Astrocyte (in vitro differentiated cells and primary cell): Measurements from ENCODE around the gene ZNF593. TPM values are rescaled to one million over a fixed set of nuclear protein-coding genes. Genes with fewer than 3 reads are reported as not detected.

Source experiments
- DNase-seq: peaks from one replicate; pipeline ENCODE4 v3.0.0-alpha.2; 2010; ENCODE audit warnings: low read depth
- FAIRE-seq: peaks from 2 replicates; lab custom pipeline; 2011; peaks lifted over from hg19 to GRCh38; lab: Jason Lieb, UNC
- H2AFZ ChIP-seq: 2 replicates; pipeline ENCODE4 v1.6.0; 2012; ENCODE audit warnings: low read depth, low read length, inconsistent platforms
- H3K27ac ChIP-seq: 2 replicates; pipeline ENCODE4 v1.5.1; 2011; ENCODE audit warnings: low read depth, low read length, inconsistent platforms
- H3K27me3 ChIP-seq: 2 replicates; pipeline ENCODE4 v1.6.0; 2011; ENCODE audit warnings: low read length, inconsistent platforms; ENCODE audit not compliant: insufficient read depth
- H3K36me3 ChIP-seq: 2 replicates; pipeline ENCODE4 v1.5.1; 2011; ENCODE audit warnings: low read length, inconsistent platforms; ENCODE audit not compliant: insufficient read depth
- H3K4me1 ChIP-seq: 2 replicates; pipeline ENCODE4 v1.5.1; 2011; ENCODE audit warnings: low read length, inconsistent platforms; ENCODE audit not compliant: insufficient read depth
- H3K4me2 ChIP-seq: 2 replicates; pipeline ENCODE4 v1.6.0; 2012; ENCODE audit warnings: low read length, inconsistent platforms
- H3K4me3 ChIP-seq: 2 replicates; pipeline ENCODE4 v1.5.1; 2011; ENCODE audit warnings: low read depth, mild to moderate bottlenecking, low read length, inconsistent platforms; ENCODE audit not compliant: insufficient read depth
- H3K79me2 ChIP-seq: 2 replicates; pipeline ENCODE4 v1.6.0; 2012; ENCODE audit warnings: mild to moderate bottlenecking, low read length, inconsistent platforms; ENCODE audit not compliant: insufficient read depth
- H3K9ac ChIP-seq: 2 replicates; pipeline ENCODE4 v1.6.0; 2012; ENCODE audit warnings: mild to moderate bottlenecking, low read length, inconsistent platforms
- H3K9me3 ChIP-seq: 2 replicates; pipeline ENCODE4 v1.5.1; 2012; ENCODE audit warnings: low read depth, mild to moderate bottlenecking, low read length, inconsistent platforms; ENCODE audit not compliant: insufficient read depth
- H4K20me1 ChIP-seq: 2 replicates; pipeline ENCODE4 v1.6.0; 2012; ENCODE audit warnings: low read length, inconsistent platforms; ENCODE audit not compliant: insufficient read depth
- H3K27ac Mint-ChIP-seq: one replicate; pipeline ENCODE4 v1.8.0; 2021; ENCODE audit warnings: mild to moderate bottlenecking, mixed read lengths; ENCODE audit not compliant: unreplicated experiment
- H3K27me3 Mint-ChIP-seq: one replicate; pipeline ENCODE4 v1.8.0; 2021; ENCODE audit warnings: low read depth, mixed read lengths; ENCODE audit not compliant: unreplicated experiment
- H3K36me3 Mint-ChIP-seq: one replicate; pipeline ENCODE4 v1.8.0; 2021; ENCODE audit warnings: low read depth, mixed read lengths; ENCODE audit not compliant: unreplicated experiment
- H3K4me1 Mint-ChIP-seq: one replicate; pipeline ENCODE4 v1.8.0; 2021; ENCODE audit warnings: low read depth, mixed read lengths; ENCODE audit not compliant: unreplicated experiment
- H3K4me3 Mint-ChIP-seq: one replicate; pipeline ENCODE4 v1.8.0; 2021; ENCODE audit warnings: mild to moderate bottlenecking, moderate library complexity, mixed read lengths; ENCODE audit not compliant: unreplicated experiment
- H3K9me3 Mint-ChIP-seq: one replicate; pipeline ENCODE4 v1.8.0; 2021; ENCODE audit warnings: mild to moderate bottlenecking, mixed read lengths; ENCODE audit not compliant: unreplicated experiment
- CTCF ChIP-seq: IDR thresholded peaks from 2 replicates; pipeline ENCODE4 v1.5.1; 2011; ENCODE audit warnings: low read depth, mild to moderate bottlenecking, inconsistent platforms, low read length, moderate library complexity; ENCODE audit not compliant: insufficient read depth
- EZH2 ChIP-seq: IDR thresholded peaks from 2 replicates; pipeline ENCODE4 v1.6.1; 2012; ENCODE audit warnings: mild to moderate bottlenecking, low read length, inconsistent platforms; ENCODE audit not compliant: insufficient read depth
- total RNA-seq: library from RNA; stranded (reverse); gene quantifications from 2 replicates; pipeline ENCODE4 v1.2.1, GENCODE V29; 2021

The ZNF593 gene
- total RNA-seq, 1 donor from 2014 or later = 34.4 TPM

GRCh38 chr1:26213335-26213905 is 43.7 kb downstream of the ZNF593 start:
- Mint-ChIP-seq H3K4me1 (no peaks in the 10 kb centered on the region), H3K27ac (no peak overlapping the region), H3K9me3 (no peaks in the 10 kb centered on the region), H3K36me3 (no peaks in the 10 kb centered on the region), H3K4me3 (no peak overlapping the region), H3K27me3 (peaks cover 36% of the 10 kb centered on the region)
- H3K36me3 ChIP-seq = no peaks in the 10 kb centered on the region
- H3K4me1 ChIP-seq = no peaks in the 10 kb centered on the region
- FAIRE-seq (no peak), DNase-seq (no peak)
- H4K20me1 ChIP-seq = no peaks in the 10 kb centered on the region
- H3K4me3 ChIP-seq = no peak overlapping the region
- peaks cover 6% of the 10 kb centered on the region for H3K27me3 ChIP-seq
- no peak overlapping the region for H3K4me2 ChIP-seq
- TF ChIP-seq CTCF = no peak
- TF ChIP-seq EZH2 = no peak
- no peak overlapping the region for H3K27ac ChIP-seq
- H3K9me3 ChIP-seq = no peaks in the 10 kb centered on the region
- no peak overlapping the region for H3K9ac ChIP-seq
- H2AFZ ChIP-seq = no peak overlapping the region
- H3K79me2 ChIP-seq = no peaks in the 10 kb centered on the region

- no peaks in the 10 kb centered on the region for H4K20me1 ChIP-seq
- peaks cover 30% of the 10 kb centered on the region for H3K27me3 Mint-ChIP-seq
- H3K9me3 ChIP-seq = no peaks in the 10 kb centered on the region
- peaks cover 3% of the 10 kb centered on the region for H3K4me1 Mint-ChIP-seq
- no peaks in the 10 kb centered on the region for H3K79me2 ChIP-seq
- DNase-seq (no peak), FAIRE-seq (no peak)
- H3K27me3 ChIP-seq = peaks cover 6% of the 10 kb centered on the region
- H3K4me1 ChIP-seq = peaks cover 1% of the 10 kb centered on the region
- H3K36me3 Mint-ChIP-seq = no peaks in the 10 kb centered on the region
- peaks cover 3% of the 10 kb centered on the region for H3K9me3 Mint-ChIP-seq
- no peak overlapping the region for H3K27ac ChIP-seq
- no peak overlapping the region for H3K4me3 Mint-ChIP-seq
- no peak overlapping the region for H3K27ac Mint-ChIP-seq
- H3K9ac ChIP-seq = no peak overlapping the region
- no peak overlapping the region for H2AFZ ChIP-seq
- H3K36me3 ChIP-seq = no peaks in the 10 kb centered on the region
- H3K4me3 ChIP-seq = no peak overlapping the region
- H3K4me2 ChIP-seq = no peak overlapping the region
- no peak for TF ChIP-seq EZH2
- no peak for TF ChIP-seq CTCF
Observed at GRCh38 chr1:26215246-26215645, 45.5 kb downstream of the ZNF593 start.

- Histone ChIP-seq H3K79me2 (no peaks in the 10 kb centered on the region), H3K9me3 (no peaks in the 10 kb centered on the region), H3K27ac (no peak overlapping the region), H4K20me1 (no peaks in the 10 kb centered on the region), H3K4me3 (no peak overlapping the region), H3K27me3 (peaks cover 3% of the 10 kb centered on the region), H3K4me2 (no peak overlapping the region), H3K4me1 (peaks cover 3% of the 10 kb centered on the region), H2AFZ (no peak overlapping the region), H3K9ac (no peak overlapping the region), H3K36me3 (no peaks in the 10 kb centered on the region)
- no peak overlapping the region for H3K27ac Mint-ChIP-seq
- peaks cover 33% of the 10 kb centered on the region for H3K27me3 Mint-ChIP-seq
- DNase-seq (no peak), FAIRE-seq (no peak)
- TF ChIP-seq CTCF = no peak
- no peak for TF ChIP-seq EZH2
- H3K4me1 Mint-ChIP-seq = peaks cover 5% of the 10 kb centered on the region
- peaks cover 3% of the 10 kb centered on the region for H3K9me3 Mint-ChIP-seq
- H3K4me3 Mint-ChIP-seq = no peak overlapping the region
- H3K36me3 Mint-ChIP-seq = no peaks in the 10 kb centered on the region
Observed at GRCh38 chr1:26218906-26219494, 49.3 kb downstream of the ZNF593 start.
